Panc1 (cell line): ENCODE measurements around the gene FKRP. TPM values are rescaled to one million over a fixed set of nuclear protein-coding genes. Genes with fewer than 3 reads are reported as not detected.

Experiments
- ATAC-seq: fragments of 200-7000 bp; cut with Tn5 transposase; 2 replicates; pipeline ENCODE4 v1.9.1; 2020; ENCODE audit warnings: mild to moderate bottlenecking, moderate library complexity
- BruUV-seq: library from RNA; stranded (reverse); fragments of 400-500 nt; replicated peaks from 2 replicates; lab custom pipeline; 2021; lab: Mats Ljungman, UMichigan
- CTCF ChIA-PET: fragments of 300-600 bp; sonication (Branson Sonifier 250); formaldehyde crosslinking; loops from one replicate; lab custom pipeline; 2022; ENCODE audit warnings: antibody characterized with exemption; lab: Charles Lee
- POLR2A ChIA-PET: fragments of 300-600 bp; sonication (Branson Sonifier 250); formaldehyde crosslinking; loops from one replicate; lab custom pipeline; 2022; ENCODE audit warnings: antibody characterized with exemption; lab: Charles Lee
- DNase-seq: peaks from one replicate; pipeline ENCODE4 v3.0.0-alpha.2; 2010; ENCODE audit warnings: low read depth, low spot score
- H3K27ac ChIP-seq: 2 replicates; pipeline ENCODE4 v1.5.1; 2011; ENCODE audit warnings: mild to moderate bottlenecking, low read length, inconsistent platforms
- H3K27me3 ChIP-seq: fragments of 200-500 bp; sonication (Bioruptor generic); 2 replicates; pipeline ENCODE4 v1.6.0; 2014; ENCODE audit warnings: low read length, inconsistent platforms; ENCODE audit not compliant: control insufficient read depth, insufficient read depth
- H3K36me3 ChIP-seq: fragments of 200-500 bp; sonication (Bioruptor generic); 2 replicates; pipeline ENCODE4 v1.5.1; 2014; ENCODE audit warnings: inconsistent platforms, mild to moderate bottlenecking, low read length, moderate library complexity; ENCODE audit not compliant: control insufficient read depth, insufficient read depth
- H3K4me1 ChIP-seq: 2 replicates; pipeline ENCODE4 v1.5.1; 2011; ENCODE audit warnings: inconsistent platforms, mild to moderate bottlenecking, low read length, moderate library complexity; ENCODE audit not compliant: control insufficient read depth, insufficient read depth
- H3K4me3 ChIP-seq, 2 experiments: 2 replicates each; pipeline ENCODE4 v1.5.1; 2011 to 2012; ENCODE audit warnings: low read depth in 2 of 2, low read length in 2 of 2, mild to moderate bottlenecking in 2 of 2, inconsistent platforms in 1 of 2, moderate library complexity in 1 of 2
- H3K9me3 ChIP-seq: fragments of 200-500 bp; sonication (Bioruptor generic); 2 replicates; pipeline ENCODE4 v1.5.1; 2014; ENCODE audit warnings: low read depth, mild to moderate bottlenecking, inconsistent platforms, low read length, moderate library complexity; ENCODE audit not compliant: control insufficient read depth, insufficient read depth
- POLR2AphosphoS5 ChIP-seq: IDR thresholded peaks from 2 replicates; pipeline ENCODE4 v1.6.1; 2012; ENCODE audit warnings: mild to moderate bottlenecking, low read depth, low read length, moderate library complexity
- SIN3A ChIP-seq: IDR thresholded peaks from 2 replicates; pipeline ENCODE4 v1.6.1; 2012; ENCODE audit warnings: low read depth, mild to moderate bottlenecking, low read length, moderate library complexity, borderline replicate concordance; ENCODE audit not compliant: insufficient read depth
- TCF7L2 ChIP-seq: IDR thresholded peaks from 2 replicates; pipeline ENCODE4 v1.6.1; 2011; ENCODE audit warnings: mild to moderate bottlenecking, low read depth, low read length, inconsistent platforms
- in situ Hi-C: cut with HindIII; loops from 2 replicates; pipeline ENCODE4 v1.10.0; 2016; ENCODE audit warnings: low sequenced_read_pairs, low pct_unique_long_range_greater_than_20kb
- intact Hi-C: fragments of 100-400 bp; cut with micrococcal nuclease; formaldehyde crosslinking; loops from one replicate; pipeline ENCODE4 v1.10.0; 2022; ENCODE audit not compliant: unreplicated experiment
- total RNA-seq: library from RNA; stranded (reverse); gene quantifications from one replicate; pipeline ENCODE4 v1.2.1, GENCODE V29; 2021; ENCODE audit not compliant: unreplicated experiment
- TF ChIP-seq, protein P1 (sequence below): fragments of 450-650 bp; IDR thresholded peaks from 2 replicates; pipeline ENCODE4 v1.5.1; 2017; ENCODE audit warnings: mild to moderate bottlenecking
- TF ChIP-seq, protein P2 (sequence below), 2 experiments: IDR thresholded peaks; 2 replicates each; pipeline ENCODE4 v1.6.1; 2011 to 2012; ENCODE audit warnings: low read depth in 2 of 2, control low read depth in 1 of 2, low read length in 1 of 2, mild to moderate bottlenecking in 1 of 2, moderate library complexity in 1 of 2; ENCODE audit not compliant: insufficient read depth in 1 of 2

The FKRP gene
- total RNA-seq, 1 experiment from 2014 or later, result 21.6 TPM

DNA sequence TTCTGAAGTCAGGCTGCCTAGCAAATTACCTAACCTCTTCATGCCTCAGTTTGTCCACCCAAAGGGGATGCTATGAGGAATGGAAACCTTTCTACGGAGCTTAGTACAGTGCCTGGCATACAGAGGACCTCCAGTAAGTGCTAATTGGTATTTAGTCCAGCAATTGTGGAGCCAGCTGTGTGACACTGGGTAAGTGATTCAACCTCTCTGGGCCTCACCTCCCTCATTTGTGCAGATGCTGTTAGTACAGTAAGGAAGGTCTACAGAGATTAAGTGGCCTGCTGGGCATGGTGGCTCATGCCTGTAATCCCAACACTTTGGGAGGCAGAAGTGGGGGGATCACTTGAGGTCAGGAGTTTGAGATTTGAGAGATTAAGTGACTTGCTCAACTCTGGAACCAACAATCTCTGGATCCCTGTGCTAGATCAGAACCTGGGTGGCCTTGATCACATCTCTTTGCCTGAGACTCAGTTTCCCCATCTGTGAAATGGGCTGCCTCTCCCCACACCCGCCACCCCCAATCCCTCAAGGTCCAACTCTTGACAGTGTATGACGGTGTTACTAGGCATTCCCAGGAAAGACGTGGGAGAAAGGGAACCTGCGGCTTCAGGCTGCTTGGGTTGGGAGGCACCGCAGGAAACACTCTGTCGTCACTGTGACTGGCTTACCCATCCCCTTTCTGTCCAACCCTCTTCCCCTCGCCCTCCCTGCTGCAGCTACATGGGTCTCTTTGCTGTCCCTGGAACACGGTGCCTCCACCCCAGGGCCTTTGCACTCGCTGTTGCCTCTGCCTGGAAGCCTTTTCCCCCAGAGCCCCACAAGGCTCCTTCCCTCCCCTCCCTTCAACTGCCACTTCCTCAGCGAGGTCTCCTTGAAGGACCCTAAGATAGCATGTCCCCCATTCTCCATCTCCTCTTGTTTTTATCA lies 47.2 kb upstream of the FKRP start:
- H3K4me3 ChIP-seq, result no peak overlapping the region
- intact Hi-C loops (no loop called here), in situ Hi-C loops (no loop called here)
- no peaks in the 10 kb centered on the region for H3K27me3 ChIP-seq
- H3K27ac ChIP-seq, result no peak overlapping the region
- ATAC-seq, result no peak
- DNase-seq, result no peak
- peaks cover 4% of the 10 kb centered on the region for H3K36me3 ChIP-seq
- no peaks in the 10 kb centered on the region for H3K4me1 ChIP-seq
- ChIA-PET CTCF (no interaction called here), POLR2A (no interaction called here)
- BruUV-seq, result no TSS peak
- TF ChIP-seq, protein P1, sequence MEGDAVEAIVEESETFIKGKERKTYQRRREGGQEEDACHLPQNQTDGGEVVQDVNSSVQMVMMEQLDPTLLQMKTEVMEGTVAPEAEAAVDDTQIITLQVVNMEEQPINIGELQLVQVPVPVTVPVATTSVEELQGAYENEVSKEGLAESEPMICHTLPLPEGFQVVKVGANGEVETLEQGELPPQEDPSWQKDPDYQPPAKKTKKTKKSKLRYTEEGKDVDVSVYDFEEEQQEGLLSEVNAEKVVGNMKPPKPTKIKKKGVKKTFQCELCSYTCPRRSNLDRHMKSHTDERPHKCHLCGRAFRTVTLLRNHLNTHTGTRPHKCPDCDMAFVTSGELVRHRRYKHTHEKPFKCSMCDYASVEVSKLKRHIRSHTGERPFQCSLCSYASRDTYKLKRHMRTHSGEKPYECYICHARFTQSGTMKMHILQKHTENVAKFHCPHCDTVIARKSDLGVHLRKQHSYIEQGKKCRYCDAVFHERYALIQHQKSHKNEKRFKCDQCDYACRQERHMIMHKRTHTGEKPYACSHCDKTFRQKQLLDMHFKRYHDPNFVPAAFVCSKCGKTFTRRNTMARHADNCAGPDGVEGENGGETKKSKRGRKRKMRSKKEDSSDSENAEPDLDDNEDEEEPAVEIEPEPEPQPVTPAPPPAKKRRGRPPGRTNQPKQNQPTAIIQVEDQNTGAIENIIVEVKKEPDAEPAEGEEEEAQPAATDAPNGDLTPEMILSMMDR, result no peak
- no peak for TF ChIP-seq POLR2AphosphoS5
- TF ChIP-seq, protein P2, sequence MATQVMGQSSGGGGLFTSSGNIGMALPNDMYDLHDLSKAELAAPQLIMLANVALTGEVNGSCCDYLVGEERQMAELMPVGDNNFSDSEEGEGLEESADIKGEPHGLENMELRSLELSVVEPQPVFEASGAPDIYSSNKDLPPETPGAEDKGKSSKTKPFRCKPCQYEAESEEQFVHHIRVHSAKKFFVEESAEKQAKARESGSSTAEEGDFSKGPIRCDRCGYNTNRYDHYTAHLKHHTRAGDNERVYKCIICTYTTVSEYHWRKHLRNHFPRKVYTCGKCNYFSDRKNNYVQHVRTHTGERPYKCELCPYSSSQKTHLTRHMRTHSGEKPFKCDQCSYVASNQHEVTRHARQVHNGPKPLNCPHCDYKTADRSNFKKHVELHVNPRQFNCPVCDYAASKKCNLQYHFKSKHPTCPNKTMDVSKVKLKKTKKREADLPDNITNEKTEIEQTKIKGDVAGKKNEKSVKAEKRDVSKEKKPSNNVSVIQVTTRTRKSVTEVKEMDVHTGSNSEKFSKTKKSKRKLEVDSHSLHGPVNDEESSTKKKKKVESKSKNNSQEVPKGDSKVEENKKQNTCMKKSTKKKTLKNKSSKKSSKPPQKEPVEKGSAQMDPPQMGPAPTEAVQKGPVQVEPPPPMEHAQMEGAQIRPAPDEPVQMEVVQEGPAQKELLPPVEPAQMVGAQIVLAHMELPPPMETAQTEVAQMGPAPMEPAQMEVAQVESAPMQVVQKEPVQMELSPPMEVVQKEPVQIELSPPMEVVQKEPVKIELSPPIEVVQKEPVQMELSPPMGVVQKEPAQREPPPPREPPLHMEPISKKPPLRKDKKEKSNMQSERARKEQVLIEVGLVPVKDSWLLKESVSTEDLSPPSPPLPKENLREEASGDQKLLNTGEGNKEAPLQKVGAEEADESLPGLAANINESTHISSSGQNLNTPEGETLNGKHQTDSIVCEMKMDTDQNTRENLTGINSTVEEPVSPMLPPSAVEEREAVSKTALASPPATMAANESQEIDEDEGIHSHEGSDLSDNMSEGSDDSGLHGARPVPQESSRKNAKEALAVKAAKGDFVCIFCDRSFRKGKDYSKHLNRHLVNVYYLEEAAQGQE (IDR thresholded peaks at IDR 0.05; ENCODE audit: insufficient read depth in 1 of 2, low read depth in 2 of 2, low read length in 1 of 2), result no peak
- TF ChIP-seq TCF7L2, result no peak
- TF ChIP-seq SIN3A, result no peak
- no peaks in the 10 kb centered on the region for H3K9me3 ChIP-seq

DNA sequence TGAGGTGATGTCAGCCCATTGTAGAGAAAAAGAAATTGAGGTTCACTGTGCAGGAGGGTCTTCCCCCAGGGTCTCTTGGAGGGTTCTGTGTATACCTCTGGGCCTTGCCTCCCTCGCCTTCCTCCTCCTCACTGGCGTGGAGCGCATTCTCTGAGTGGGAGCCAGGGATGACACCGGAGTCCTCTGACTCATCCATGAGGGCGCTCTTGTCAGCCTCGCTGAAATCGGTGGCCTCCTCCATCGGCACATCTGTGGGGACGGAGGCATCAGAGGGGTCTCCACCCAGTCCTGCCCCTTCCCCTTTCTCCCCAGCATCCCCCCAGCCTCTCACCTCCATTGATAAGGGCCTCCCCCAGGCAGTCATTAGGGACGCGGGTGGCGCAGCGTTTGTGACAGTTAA lies 45.2 kb upstream of the FKRP start:
- ATAC-seq, result no peak
- Histone ChIP-seq H3K4me1 (no peaks in the 10 kb centered on the region), H3K4me3 (no peak overlapping the region), H3K27ac (no peak overlapping the region), H3K27me3 (no peaks in the 10 kb centered on the region), H3K9me3 (no peaks in the 10 kb centered on the region), H3K36me3 (peaks cover 2% of the 10 kb centered on the region)
- in situ Hi-C loops, result no loop called here
- intact Hi-C loops, result no loop called here
- no TSS peak for BruUV-seq
- TF ChIP-seq TCF7L2, result no peak
- no peak for TF ChIP-seq SIN3A
- TF ChIP-seq POLR2AphosphoS5, result no peak
- TF ChIP-seq, protein P2 (IDR thresholded peaks at IDR 0.05; ENCODE audit: insufficient read depth in 1 of 2, low read depth in 2 of 2, low read length in 1 of 2), result no peak
- TF ChIP-seq, protein P1, result no peak
- POLR2A ChIA-PET, result no interaction called here
- CTCF ChIA-PET, result no interaction called here
- no peak for DNase-seq
